ENCODE results near the gene USH1G.

The USH1G gene

DNA sequence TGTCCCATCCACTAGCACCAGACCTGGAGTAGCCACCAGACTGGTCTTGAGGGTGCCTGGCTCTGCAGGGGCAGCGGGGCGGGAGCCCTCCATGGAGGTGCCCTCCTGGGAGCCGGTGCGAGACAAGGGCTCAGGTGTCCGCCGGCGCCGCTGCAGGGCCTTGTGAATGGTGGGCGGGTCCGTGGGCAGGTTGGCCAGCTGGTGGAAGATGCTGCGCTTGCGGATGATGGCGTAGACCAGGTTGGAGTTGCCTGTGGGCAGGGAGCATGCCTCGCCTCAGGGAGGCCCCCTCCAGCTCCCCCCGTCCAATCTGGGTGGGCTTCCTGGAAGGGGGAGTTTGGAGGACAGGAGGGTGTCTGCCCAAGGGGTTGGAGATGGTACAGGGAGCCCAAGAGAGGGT, 31.1 kb upstream of the USH1G start:
- no peak for DNase-seq
- no peak for ATAC-seq

GRCh38 chr17:74953134-74953687, 30.2 kb upstream of the USH1G start:
- DNase-seq, result no peak
- ATAC-seq, result no peak

GRCh38 chr17:74952431-74953133, 29.5 kb upstream of the USH1G start:
- ATAC-seq, result no peak
- no peak for DNase-seq

GRCh38 chr17:74951680-74952421, 28.8 kb upstream of the USH1G start:
- ATAC-seq (no peak), DNase-seq (no peak)

- no peak for DNase-seq
- ATAC-seq, result no peak
These were observed 28.0 kb upstream of the USH1G start for GRCh38 chr17:74951065-74951464.

- no peak for DNase-seq
- no peak for ATAC-seq
These were observed 27.2 kb upstream of the USH1G start for GRCh38 chr17:74950207-74950606.

DNA sequence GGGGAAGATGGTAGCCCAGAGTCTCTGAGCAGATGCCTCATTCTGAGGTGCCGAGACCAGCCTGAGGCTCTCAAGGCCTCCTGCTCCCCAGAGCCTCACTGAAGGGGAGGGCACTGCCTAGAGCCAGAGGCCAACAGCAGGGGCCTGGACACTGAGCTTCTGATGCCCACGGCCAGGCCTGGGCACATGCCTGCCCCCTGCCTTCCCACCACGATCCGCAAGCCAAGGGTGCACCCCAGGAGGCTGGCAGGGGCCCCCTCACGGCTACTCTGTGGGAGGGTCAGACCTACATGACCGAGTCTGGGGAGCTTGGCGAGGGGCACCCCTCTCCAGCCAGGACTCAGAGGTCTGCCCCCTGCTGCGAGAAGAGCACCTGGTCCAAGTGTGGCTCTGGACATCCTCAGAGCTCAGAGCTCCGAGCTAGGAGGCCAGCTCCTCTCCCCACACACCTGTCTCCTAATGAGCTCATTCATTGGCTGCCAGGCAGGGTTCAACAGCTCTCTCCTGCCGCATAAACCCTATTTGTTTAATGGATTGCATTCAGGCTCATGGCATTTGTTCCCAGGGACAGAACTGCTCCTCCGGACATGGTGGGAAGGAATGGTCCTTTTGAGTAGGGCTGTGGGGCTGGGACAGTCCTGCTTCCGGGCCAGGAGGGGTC, 26.5 kb upstream of the USH1G start:
- ATAC-seq, result no peak
- no peak for DNase-seq

GRCh38 chr17:74947041-74947754, 24.1 kb upstream of the USH1G start:
- DNase-seq, result no peak
- ATAC-seq, result no peak

DNA sequence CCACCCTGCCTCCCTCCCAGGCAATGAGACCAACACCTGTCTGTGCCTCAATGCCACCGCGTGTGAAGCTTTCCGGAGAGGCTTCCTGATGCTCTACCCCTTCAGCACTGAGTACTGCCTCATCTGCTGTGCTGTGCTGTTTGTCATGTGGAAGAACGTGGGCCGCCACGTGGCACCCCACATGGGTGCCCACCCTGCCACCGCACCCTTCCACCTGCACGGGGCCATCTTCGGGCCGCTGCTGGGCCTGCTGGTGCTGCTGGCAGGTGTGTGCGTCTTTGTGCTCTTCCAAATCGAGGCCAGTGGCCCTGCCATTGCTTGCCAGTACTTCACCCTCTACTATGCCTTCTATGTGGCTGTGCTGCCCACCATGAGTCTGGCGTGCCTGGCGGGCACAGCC, 23.6 kb upstream of the USH1G start:
- ATAC-seq (no peak), DNase-seq (no peak)

GRCh38 chr17:74945543-74945942, 22.5 kb upstream of the USH1G start:
- ATAC-seq (no peak), DNase-seq (no peak)

DNA sequence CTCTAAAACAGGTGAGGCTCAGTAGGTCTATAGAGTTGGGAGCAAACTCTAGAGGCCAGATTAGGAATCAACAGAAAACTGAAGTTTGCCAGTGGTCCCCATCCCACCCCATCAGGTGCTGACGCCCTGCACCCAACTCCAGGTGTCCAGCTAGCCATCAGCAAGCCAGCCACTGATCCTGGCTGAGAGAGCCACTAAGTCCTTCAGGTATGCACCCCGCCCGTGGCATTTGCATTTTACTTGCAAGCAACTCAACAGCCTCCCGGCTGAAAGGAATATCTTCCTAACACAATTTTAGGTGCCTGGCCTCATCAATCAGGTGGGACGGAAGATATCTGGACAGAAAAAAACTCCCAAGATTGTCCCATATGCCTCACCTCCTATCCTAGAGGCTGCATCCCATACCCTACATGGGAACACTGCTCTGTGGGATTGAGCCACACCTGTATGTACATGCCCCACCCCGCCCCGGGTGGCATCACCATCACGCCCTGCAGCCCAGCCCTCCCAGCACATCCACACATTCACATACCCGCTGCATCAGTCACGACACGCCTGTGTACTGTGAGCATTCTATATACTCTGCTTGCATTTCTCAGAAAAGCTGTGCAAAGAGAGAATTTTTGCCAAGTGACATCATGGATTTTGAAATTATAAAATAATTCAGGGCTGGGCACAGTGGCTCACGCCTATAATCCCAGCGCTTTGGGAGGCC, 20.9 kb upstream of the USH1G start:
- DNase-seq (no peak), ATAC-seq (no peak)

- ATAC-seq (no peak), DNase-seq (no peak)
These were observed 18.2 kb upstream of the USH1G start for GRCh38 chr17:74941128-74941725.

- DNase-seq, result no peak
These were observed 16.5 kb upstream of the USH1G start for GRCh38 chr17:74939534-74939933.

DNA sequence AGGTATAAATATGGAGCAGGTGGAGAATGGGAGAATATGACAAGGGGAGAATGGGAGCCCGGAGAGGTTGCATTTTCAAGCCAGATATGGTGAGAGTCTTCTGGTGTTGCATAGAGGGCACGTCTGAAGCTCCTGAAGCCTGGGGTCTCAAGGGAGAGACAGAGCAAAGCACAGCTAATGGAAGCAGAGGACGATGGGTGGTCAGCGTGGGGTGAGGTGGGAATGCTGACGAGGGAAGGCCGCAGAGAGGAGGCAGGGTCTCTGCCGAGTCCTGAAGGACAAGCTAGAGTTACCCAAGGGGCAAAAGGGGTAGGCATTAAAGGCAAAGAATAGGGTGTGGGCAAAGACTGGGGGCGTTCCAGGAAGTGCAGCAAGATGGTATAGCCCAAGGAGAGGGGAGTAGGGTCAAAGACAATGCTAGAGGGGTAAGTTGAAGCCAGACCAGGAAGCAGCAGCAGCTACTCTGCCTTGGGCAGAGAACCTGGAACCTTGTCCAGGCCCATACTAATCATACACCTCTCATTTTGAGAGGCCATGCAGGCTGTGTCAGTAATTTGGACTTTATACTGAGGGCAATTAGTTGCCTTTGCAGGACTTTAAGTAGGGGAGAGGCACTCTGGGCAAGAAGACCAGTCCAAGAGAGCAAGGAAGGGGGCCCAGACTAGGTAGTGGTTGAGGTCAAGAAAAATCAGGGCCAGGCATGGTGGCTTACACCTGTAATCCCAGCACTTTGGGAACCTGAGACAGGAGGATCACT, 15.3 kb upstream of the USH1G start:
- no peak for ATAC-seq

More at GRCh38 chr17:74939534-74939933, 16.5 kb upstream of the USH1G start:
- no peak for ATAC-seq

GRCh38 chr17:74937064-74938051, 14.3 kb upstream of the USH1G start:
- no peak for DNase-seq
- no peak for ATAC-seq

More for the DNA sequence above, 15.3 kb upstream of the USH1G start:
- DNase-seq, result no peak

DNA sequence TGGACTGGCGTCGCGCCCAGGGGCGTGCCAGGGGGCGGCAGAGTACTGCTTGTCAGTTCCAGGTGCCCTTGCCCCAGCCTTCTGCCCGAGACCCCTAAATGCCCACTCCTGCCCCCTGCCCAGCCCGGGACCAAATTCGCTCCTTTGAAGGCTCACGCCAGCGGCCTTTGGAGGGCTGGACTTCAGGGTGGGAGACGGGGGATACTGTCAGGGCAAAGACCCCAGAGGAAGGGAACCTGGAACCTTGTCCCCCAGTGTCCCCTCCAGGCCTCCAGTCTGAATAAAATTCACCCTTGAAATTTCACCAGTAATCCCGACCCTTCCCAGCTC, 13.4 kb upstream of the USH1G start:
- DNase-seq (no peak), ATAC-seq (no peak)

GRCh38 chr17:74935585-74936469, 12.8 kb upstream of the USH1G start, which contains the start of gene OTOP3:
Gene OTOP3, plus strand, starts transcription at chr17:74935898. Its CDS starts 24 bp downstream, at chr17:74935922.
- DNase-seq (no peak), ATAC-seq (no peak)

DNA sequence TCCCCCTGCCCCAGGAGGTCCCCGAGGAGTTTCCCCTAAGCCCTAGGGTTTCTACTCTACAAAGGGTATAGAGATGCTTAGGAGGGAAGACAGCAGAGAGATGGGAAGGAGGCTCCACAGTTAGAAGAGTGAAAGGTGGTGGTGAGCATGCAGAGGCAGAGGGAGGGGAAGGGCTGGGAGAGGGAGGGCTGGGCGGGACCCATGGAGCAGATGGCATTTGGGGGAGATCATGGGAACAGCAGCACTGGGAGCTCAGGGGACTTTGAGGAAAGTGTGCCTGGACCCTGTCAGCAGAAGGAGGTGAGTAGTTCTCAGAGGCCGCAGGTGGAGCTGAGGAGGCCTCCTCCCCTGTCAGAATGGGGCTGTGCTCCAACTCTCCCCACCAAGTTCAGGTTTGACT, 12.0 kb upstream of the USH1G start:
- ATAC-seq, result no peak

More for the DNA sequence above, 12.0 kb upstream of the USH1G start:
- DNase-seq, result no peak
